Activated CD4-positive, alpha-beta T cell treated with anti-CD3 and anti-CD28 coated beads, Interleukin-2, amount 10 ng/mL, durations not matched to agents 7 days and 5 days (primary cell): ENCODE data around the gene FAM120B. TPM values are rescaled to one million over a fixed set of nuclear protein-coding genes. Genes with fewer than 3 reads are reported as not detected.

Experiments
- CTCF ChIA-PET: fragments of 350-600 bp; sonication (Branson Sonifier 250); formaldehyde crosslinking; loops from one replicate; lab custom pipeline; 2021; ENCODE audit warnings: antibody characterized with exemption; lab: Charles Lee
- POLR2A ChIA-PET: fragments of 350-600 bp; sonication (Branson Sonifier 250); formaldehyde crosslinking; loops from one replicate; lab custom pipeline; 2021; ENCODE audit warnings: antibody characterized with exemption; lab: Charles Lee
- DNase-seq: peaks from one replicate; pipeline ENCODE4 v3.0.0-alpha.2; 2020
- H3K27ac Mint-ChIP-seq: one replicate; pipeline ENCODE4 v1.8.0; 2021; ENCODE audit warnings: mild to moderate bottlenecking, moderate library complexity, mixed read lengths
- H3K27me3 Mint-ChIP-seq: one replicate; pipeline ENCODE4 v1.8.0; 2021; ENCODE audit warnings: mixed read lengths
- H3K36me3 Mint-ChIP-seq: one replicate; pipeline ENCODE4 v1.8.0; 2021; ENCODE audit warnings: low read depth, mixed read lengths
- H3K4me1 Mint-ChIP-seq: one replicate; pipeline ENCODE4 v1.8.0; 2021; ENCODE audit warnings: mixed read lengths
- H3K4me3 Mint-ChIP-seq: one replicate; pipeline ENCODE4 v1.8.0; 2021; ENCODE audit warnings: mild to moderate bottlenecking, moderate library complexity, mixed read lengths
- H3K9me3 Mint-ChIP-seq: one replicate; pipeline ENCODE4 v1.8.0; 2021; ENCODE audit warnings: mixed read lengths
- total RNA-seq, 2 experiments: library from RNA; stranded (reverse); gene quantifications; one replicate each; pipeline ENCODE4 v1.2.3, GENCODE V29; 2021

Gene FAM120B
- total RNA-seq, 2 experiments from 2014 or later, result 29.8 to 33.0 TPM

GRCh38 chr6:170298688-170299087 lies 7.9 kb upstream of the FAM120B start:
- H3K4me3 Mint-ChIP-seq, result no peak overlapping the region
- DNase-seq, result no peak

GRCh38 chr6:170301184-170301583 lies 5.4 kb upstream of the FAM120B start:
- ChIA-PET POLR2A (no interaction called here), CTCF (no interaction called here)
- H3K27me3 Mint-ChIP-seq, result peaks cover 68% of the 10 kb centered on the region
- peaks cover 14% of the 10 kb centered on the region for H3K9me3 Mint-ChIP-seq
- H3K4me3 Mint-ChIP-seq, result no peak overlapping the region
- no peak for DNase-seq
- peaks cover 5% of the 10 kb centered on the region for H3K4me1 Mint-ChIP-seq
- no peak overlapping the region for H3K27ac Mint-ChIP-seq
- H3K36me3 Mint-ChIP-seq, result peaks cover 3% of the 10 kb centered on the region

More at GRCh38 chr6:170298688-170299087, 7.9 kb upstream of the FAM120B start:
- peaks cover 11% of the 10 kb centered on the region for H3K4me1 Mint-ChIP-seq
- H3K27ac Mint-ChIP-seq, result no peak overlapping the region
- POLR2A ChIA-PET, result no interaction called here
- CTCF ChIA-PET, result no interaction called here
- peaks cover 77% of the 10 kb centered on the region for H3K27me3 Mint-ChIP-seq
- H3K9me3 Mint-ChIP-seq, result peaks cover 14% of the 10 kb centered on the region
- H3K36me3 Mint-ChIP-seq, result peaks cover 3% of the 10 kb centered on the region

GRCh38 chr6:170305805-170306323 lies 694 bp upstream of the FAM120B start:
- no peak for DNase-seq
- H3K4me1 Mint-ChIP-seq, result peaks cover 31% of the 10 kb centered on the region
- POLR2A ChIA-PET, result no interaction called here
- H3K4me3 Mint-ChIP-seq, result peak overlapping the region; percentile 65
- peaks cover 11% of the 10 kb centered on the region for H3K9me3 Mint-ChIP-seq
- peak overlapping the region; percentile 52 for H3K27ac Mint-ChIP-seq
- peaks cover 18% of the 10 kb centered on the region for H3K36me3 Mint-ChIP-seq
- H3K27me3 Mint-ChIP-seq, result peaks cover 30% of the 10 kb centered on the region
- CTCF ChIA-PET, result interaction anchor here (0.6 to 2.5 kb wide), 3 partner anchors 11 to 45 kb away, joined by 3 to 8 read pairs (median 4); no protein-coding TSS in a partner anchor

DNA sequence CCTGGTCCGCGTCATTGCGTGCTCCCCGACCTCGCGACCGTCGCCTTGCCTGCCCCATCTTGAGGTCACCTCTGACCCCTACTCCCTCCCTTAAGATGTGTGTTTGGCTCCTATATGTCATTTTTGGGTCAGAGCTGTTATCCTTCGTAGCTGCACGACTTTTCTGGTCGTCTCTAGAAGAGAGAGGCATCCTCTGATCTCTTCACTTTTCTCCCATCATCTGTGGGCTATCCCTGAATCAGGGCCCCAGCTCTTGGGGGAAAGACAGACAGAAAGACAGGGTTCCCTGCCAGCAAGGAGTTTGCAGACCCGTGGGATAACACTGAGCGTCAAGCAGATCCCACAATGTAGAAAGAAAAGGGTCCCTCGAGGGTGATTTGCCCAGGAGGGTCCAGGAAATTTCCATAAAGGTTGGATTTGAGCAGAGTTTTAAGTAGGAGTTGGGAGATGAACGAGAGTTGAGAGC lies 555 bp downstream of the FAM120B start:
- Mint-ChIP-seq H3K9me3 (peaks cover 3% of the 10 kb centered on the region), H3K36me3 (peaks cover 22% of the 10 kb centered on the region), H3K27ac (peak overlapping the region; percentile 98), H3K27me3 (peaks cover 19% of the 10 kb centered on the region), H3K4me1 (peaks cover 40% of the 10 kb centered on the region), H3K4me3 (peak overlapping the region; percentile 88)
- ChIA-PET CTCF (interaction anchor here (1.2 to 1.3 kb wide), 2 partner anchors 23 to 357 kb away, joined by 3 to 4 read pairs; no protein-coding TSS in a partner anchor), POLR2A (no interaction called here)
- no peak for DNase-seq

DNA sequence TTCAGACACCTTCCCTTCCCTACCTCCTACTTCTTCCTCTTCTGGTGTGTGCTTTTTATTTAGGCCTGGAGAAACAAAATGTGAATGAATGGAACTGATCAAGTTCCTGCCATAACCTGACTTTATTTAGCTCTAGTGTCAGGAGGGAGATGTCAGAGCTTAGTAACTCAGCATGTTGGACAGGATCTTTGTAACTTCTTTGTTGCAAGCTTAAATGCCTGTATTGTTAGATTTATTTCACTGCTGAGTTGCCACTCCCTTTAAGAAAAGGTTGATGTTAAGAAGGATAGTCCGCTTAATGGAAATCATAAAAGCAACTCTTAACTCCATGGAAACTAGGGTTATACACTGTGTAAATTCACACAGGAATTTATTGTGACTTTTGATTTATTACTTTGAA lies 2.2 kb downstream of the FAM120B start:
- POLR2A ChIA-PET, result no interaction called here
- peaks cover 53% of the 10 kb centered on the region for H3K4me1 Mint-ChIP-seq
- peak overlapping the region; percentile 55 for H3K27ac Mint-ChIP-seq
- CTCF ChIA-PET, result interaction anchor here (0.7 kb wide), 1 partner anchor 505 kb away, joined by 3 read pairs; no protein-coding TSS in a partner anchor
- H3K9me3 Mint-ChIP-seq, result no peaks in the 10 kb centered on the region
- H3K36me3 Mint-ChIP-seq, result peaks cover 30% of the 10 kb centered on the region
- peak overlapping the region; percentile 15 for H3K4me3 Mint-ChIP-seq
- H3K27me3 Mint-ChIP-seq, result peaks cover 9% of the 10 kb centered on the region
- DNase-seq, result no peak

DNA sequence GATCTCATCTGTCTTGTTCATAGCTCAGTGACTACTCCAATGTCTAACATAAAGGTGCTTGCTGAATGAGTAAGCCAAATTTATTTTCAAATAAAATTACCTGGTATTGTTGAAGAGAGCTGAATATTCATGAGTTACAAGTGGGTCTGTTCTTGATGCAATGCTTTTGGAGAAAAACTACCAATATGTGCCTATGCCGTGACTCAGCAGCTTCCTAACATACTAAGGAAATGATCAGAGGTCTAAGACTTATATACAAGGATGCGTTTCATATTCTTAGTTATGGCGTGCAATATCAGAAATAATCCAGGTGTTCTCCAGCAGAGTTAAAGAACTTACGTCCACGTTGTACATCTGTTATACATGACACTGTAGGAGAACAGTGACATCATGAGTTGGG lies 5.1 kb downstream of the FAM120B start:
- Mint-ChIP-seq H3K4me1 (peaks cover 48% of the 10 kb centered on the region), H3K27ac (no peak overlapping the region)

DNA sequence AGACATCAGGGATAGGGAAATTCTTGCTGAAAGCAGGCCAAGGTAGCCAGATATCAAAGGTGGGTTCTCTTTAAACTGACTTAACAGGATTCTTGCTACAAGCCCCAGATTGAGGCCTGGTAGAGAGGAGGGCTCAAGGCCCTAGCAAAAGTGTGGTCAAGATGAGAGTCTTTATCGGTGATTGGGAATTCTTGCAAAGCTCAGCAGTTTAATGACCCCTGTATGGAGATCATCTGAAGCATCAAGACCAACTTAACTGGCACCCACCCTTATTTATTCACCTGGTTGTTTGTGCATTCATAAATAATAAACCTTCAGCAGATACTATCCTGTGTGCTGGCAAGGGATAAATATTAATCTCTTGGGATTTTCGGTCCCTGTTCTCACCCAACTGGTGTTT lies 6.3 kb downstream of the FAM120B start:
- Mint-ChIP-seq H3K4me1 (peaks cover 40% of the 10 kb centered on the region), H3K27ac (no peak overlapping the region), H3K4me3 (no peak overlapping the region), H3K27me3 (no peaks in the 10 kb centered on the region), H3K36me3 (peaks cover 35% of the 10 kb centered on the region), H3K9me3 (no peaks in the 10 kb centered on the region)
- no peak for DNase-seq
- ChIA-PET POLR2A (no interaction called here), CTCF (interaction anchor here (0.6 kb wide), 1 partner anchor 18 kb away, joined by 3 read pairs; no protein-coding TSS in a partner anchor)

More for the DNA sequence above, 5.1 kb downstream of the FAM120B start:
- ChIA-PET CTCF (no interaction called here), POLR2A (no interaction called here)
- H3K27me3 Mint-ChIP-seq, result no peaks in the 10 kb centered on the region
- peaks cover 33% of the 10 kb centered on the region for H3K36me3 Mint-ChIP-seq
- no peaks in the 10 kb centered on the region for H3K9me3 Mint-ChIP-seq
- no peak for DNase-seq
- no peak overlapping the region for H3K4me3 Mint-ChIP-seq

GRCh38 chr6:170313716-170314295 lies 7.2 kb downstream of the FAM120B start:
- ChIA-PET CTCF (no interaction called here), POLR2A (no interaction called here)
- peaks cover 39% of the 10 kb centered on the region for H3K36me3 Mint-ChIP-seq
- no peak for DNase-seq
- no peaks in the 10 kb centered on the region for H3K9me3 Mint-ChIP-seq
- no peak overlapping the region for H3K27ac Mint-ChIP-seq
- no peaks in the 10 kb centered on the region for H3K27me3 Mint-ChIP-seq
- H3K4me3 Mint-ChIP-seq, result no peak overlapping the region
- H3K4me1 Mint-ChIP-seq, result peaks cover 31% of the 10 kb centered on the region

GRCh38 chr6:170314983-170315382 lies 8.4 kb downstream of the FAM120B start:
- ChIA-PET POLR2A (no interaction called here), CTCF (no interaction called here)
- Mint-ChIP-seq H3K4me1 (peaks cover 27% of the 10 kb centered on the region), H3K4me3 (no peak overlapping the region), H3K36me3 (peaks cover 49% of the 10 kb centered on the region), H3K27ac (no peak overlapping the region), H3K27me3 (no peaks in the 10 kb centered on the region), H3K9me3 (no peaks in the 10 kb centered on the region)
- DNase-seq, result no peak

GRCh38 chr6:170316071-170316470 lies 9.5 kb downstream of the FAM120B start:
- POLR2A ChIA-PET, result no interaction called here

GRCh38 chr6:170317076-170317475 lies 10.5 kb downstream of the FAM120B start:
- Mint-ChIP-seq H3K27ac (peak overlapping the region; percentile 67), H3K9me3 (no peaks in the 10 kb centered on the region), H3K27me3 (no peaks in the 10 kb centered on the region), H3K4me3 (no peak overlapping the region), H3K36me3 (peaks cover 46% of the 10 kb centered on the region), H3K4me1 (peaks cover 13% of the 10 kb centered on the region)
- ChIA-PET CTCF (no interaction called here), POLR2A (no interaction called here)
- DNase-seq, result no peak

More at GRCh38 chr6:170316071-170316470, 9.5 kb downstream of the FAM120B start:
- CTCF ChIA-PET, result no interaction called here
- Mint-ChIP-seq H3K9me3 (no peaks in the 10 kb centered on the region), H3K27ac (no peak overlapping the region), H3K4me1 (peaks cover 20% of the 10 kb centered on the region), H3K27me3 (no peaks in the 10 kb centered on the region), H3K4me3 (no peak overlapping the region), H3K36me3 (peaks cover 52% of the 10 kb centered on the region)
- no peak for DNase-seq

GRCh38 chr6:170317718-170318117 lies 11.2 kb downstream of the FAM120B start:
- POLR2A ChIA-PET, result no interaction called here
- no peak overlapping the region for H3K27ac Mint-ChIP-seq
- CTCF ChIA-PET, result no interaction called here

GRCh38 chr6:170329321-170329720 lies 22.8 kb downstream of the FAM120B start:
- DNase-seq, result no peak
- H3K27me3 Mint-ChIP-seq, result no peaks in the 10 kb centered on the region
- ChIA-PET CTCF (interaction anchor here (0.7 to 1.7 kb wide), 2 partner anchors 10 to 201 kb away, joined by 3 to 5 read pairs; no protein-coding TSS in a partner anchor), POLR2A (no interaction called here)
- no peak overlapping the region for H3K27ac Mint-ChIP-seq
- no peak overlapping the region for H3K4me3 Mint-ChIP-seq
- H3K4me1 Mint-ChIP-seq, result peaks cover 3% of the 10 kb centered on the region
- no peaks in the 10 kb centered on the region for H3K9me3 Mint-ChIP-seq
- peaks cover 52% of the 10 kb centered on the region for H3K36me3 Mint-ChIP-seq

More at GRCh38 chr6:170317718-170318117, 11.2 kb downstream of the FAM120B start:
- no peak overlapping the region for H3K4me3 Mint-ChIP-seq
- DNase-seq, result no peak
- H3K4me1 Mint-ChIP-seq, result peaks cover 9% of the 10 kb centered on the region
- H3K27me3 Mint-ChIP-seq, result no peaks in the 10 kb centered on the region
- H3K36me3 Mint-ChIP-seq, result peaks cover 48% of the 10 kb centered on the region
- no peaks in the 10 kb centered on the region for H3K9me3 Mint-ChIP-seq
